HepG2 (cell line): Measurements from ENCODE around the gene ZFP64. TPM values are rescaled to one million over a fixed set of nuclear protein-coding genes. Genes with fewer than 3 reads are reported as not detected.

Source experiments
- ATAC-seq: fragments of 200-7000 bp; cut with Tn5 transposase; 3 replicates; pipeline ENCODE4 v1.9.1; 2020; ENCODE audit warnings: mild to moderate bottlenecking, moderate library complexity
- BruUV-seq: library from RNA; stranded (reverse); fragments of 400-500 nt; replicated peaks from 2 replicates; lab custom pipeline; 2021; lab: Mats Ljungman, UMichigan
- CTCF ChIA-PET: fragments of 300-600 bp; formaldehyde crosslinking; extraction: SDS; loops from one replicate; lab custom pipeline; 2021; ENCODE audit warnings: low total read pairs, inconsistent platforms, low intra/inter-chr PET ratio; lab: Yijun Ruan, JAX
- POLR2A ChIA-PET: fragments of 350-600 bp; sonication (Branson Sonifier 250); formaldehyde crosslinking; loops from one replicate; lab custom pipeline; 2020; ENCODE audit warnings: antibody characterized with exemption, inconsistent platforms; lab: Yijun Ruan, JAX
- DNase-seq: peaks from one replicate; pipeline ENCODE4 v3.0.0-alpha.2; 2015; ENCODE audit warnings: low spot score
- FAIRE-seq: peaks from 3 replicates; lab custom pipeline; 2011; peaks lifted over from hg19 to GRCh38; lab: Jason Lieb, UNC
- H2AFZ ChIP-seq: one replicate; pipeline ENCODE4 v1.6.1; 2011; ENCODE audit warnings: low read length, inconsistent platforms
- H3K27ac ChIP-seq: fragments of 300-600 bp; 3 replicates; pipeline ENCODE4 v1.8.0; 2011; ENCODE audit warnings: mixed run types, mild to moderate bottlenecking, mixed read lengths, low read length, inconsistent platforms; ENCODE audit not compliant: insufficient read depth; ENCODE audit errors: extremely low read length
- H3K27me3 ChIP-seq, 2 experiments: fragments of 200-600 bp in 1 of 2; 2 replicates in 1 of 2; 3 replicates in 1 of 2; pipeline versions ENCODE4 v1.6.0 to v1.8.0; 2011; ENCODE audit warnings: low read length in 2 of 2, mild to moderate bottlenecking in 2 of 2, moderate library complexity in 2 of 2, inconsistent platforms in 1 of 2; ENCODE audit not compliant: insufficient read depth in 2 of 2, control insufficient read depth in 1 of 2
- H3K36me3 ChIP-seq, 2 experiments: fragments of 200-600 bp in 1 of 2; replicated peaks in 1 of 2; 2 replicates in 1 of 2; 3 replicates in 1 of 2; pipeline versions ENCODE4 v1.5.1 to v1.8.0; 2011; ENCODE audit warnings: low read length in 2 of 2, inconsistent platforms in 1 of 2; ENCODE audit not compliant: insufficient read depth in 2 of 2, control insufficient read depth in 1 of 2
- H3K4me1 ChIP-seq: 2 replicates; pipeline ENCODE4 v1.5.1; 2012; ENCODE audit warnings: low read length, inconsistent platforms; ENCODE audit not compliant: insufficient read depth
- H3K4me2 ChIP-seq: 2 replicates; pipeline ENCODE4 v1.6.0; 2011; ENCODE audit warnings: low read depth, low read length, inconsistent platforms
- H3K4me3 ChIP-seq, 3 experiments: fragments of 200-600 bp in 1 of 3; sonication (generic), shearing (Covaris generic) in 1 of 3; replicated peaks in 1 of 3; 2 replicates each; pipeline ENCODE4 v1.5.1; 2011 to 2016; ENCODE audit warnings: low read length in 3 of 3, inconsistent platforms in 2 of 3, low read depth in 2 of 3, mild to moderate bottlenecking in 2 of 3, control low read depth in 1 of 3, mixed read lengths in 1 of 3; ENCODE audit not compliant: insufficient read depth in 1 of 3
- H3K79me2 ChIP-seq: one replicate; pipeline ENCODE4 v1.6.1; 2011; ENCODE audit warnings: low read length, inconsistent platforms; ENCODE audit not compliant: insufficient read depth
- H3K9ac ChIP-seq: 2 replicates; pipeline ENCODE4 v1.6.0; 2011; ENCODE audit warnings: mild to moderate bottlenecking, low read depth, low read length, inconsistent platforms; ENCODE audit not compliant: insufficient read depth
- H3K9me3 ChIP-seq: 2 replicates; pipeline ENCODE4 v1.5.1; 2012; ENCODE audit warnings: mild to moderate bottlenecking, low read length
- H4K20me1 ChIP-seq: 2 replicates; pipeline ENCODE4 v1.6.0; 2011; ENCODE audit warnings: inconsistent platforms, mild to moderate bottlenecking, low read length, moderate library complexity; ENCODE audit not compliant: insufficient read depth
- ARNT ChIP-seq: fragments of 450-650 bp; IDR thresholded peaks from 2 replicates; pipeline ENCODE4 v1.6.1; 2017
- ELF4 ChIP-seq: sonication (generic); formaldehyde crosslinking; IDR thresholded peaks from 2 replicates; pipeline ENCODE4 v1.5.0; 2020; ENCODE audit warnings: missing genetic modification reagents, mild to moderate bottlenecking, moderate library complexity, borderline replicate concordance
- HNF4G ChIP-seq, 2 experiments: sonication (generic) in 1 of 2; formaldehyde crosslinking in 1 of 2; IDR thresholded peaks; 2 replicates each; pipeline versions ENCODE4 v1.4.0 to v1.6.1; 2011 to 2020; ENCODE audit warnings: borderline replicate concordance in 2 of 2, low read depth in 2 of 2, mild to moderate bottlenecking in 2 of 2, low read length in 1 of 2, missing genetic modification reagents in 1 of 2, moderate library complexity in 1 of 2
- KLF13 ChIP-seq: sonication (generic); formaldehyde crosslinking; IDR thresholded peaks from 2 replicates; pipeline ENCODE4 v1.4.0; 2020; ENCODE audit warnings: mild to moderate bottlenecking, missing genetic modification reagents
- SALL1 ChIP-seq: sonication (generic); formaldehyde crosslinking; IDR thresholded peaks from 2 replicates; pipeline ENCODE4 v1.8.0; 2022; ENCODE audit warnings: mild to moderate bottlenecking, missing genetic modification reagents
- SKI ChIP-seq: fragments of 450-650 bp; IDR thresholded peaks from one replicate; pipeline ENCODE4 v1.6.1; 2018; ENCODE audit warnings: mild to moderate bottlenecking; ENCODE audit not compliant: partially characterized antibody
- ZBTB42 ChIP-seq: sonication (generic); formaldehyde crosslinking; IDR thresholded peaks from 2 replicates; pipeline ENCODE4 v1.5.0; 2020; ENCODE audit warnings: mild to moderate bottlenecking, missing genetic modification reagents
- ZNF337 ChIP-seq: sonication (generic); formaldehyde crosslinking; IDR thresholded peaks from 2 replicates; pipeline ENCODE4 v1.5.1; 2020; ENCODE audit warnings: missing genetic modification reagents, low read depth, mild to moderate bottlenecking, borderline replicate concordance
- WGBS: methylation state at CpG from one replicate; pipeline ENCODE4 v1.1.6; 2017; ENCODE audit warnings: low lambda C conversion rate; 5-methylcytosine and 5-hydroxymethylcytosine counted together
- in situ Hi-C: cut with HindIII; loops from 2 replicates; pipeline ENCODE4 v1.10.0; 2017; ENCODE audit warnings: low pct_unique_long_range_greater_than_20kb; ENCODE audit not compliant: extremely low pct_ligation_motif_present
- intact Hi-C: fragments of 100-400 bp; cut with micrococcal nuclease; formaldehyde crosslinking; loops from one replicate; pipeline ENCODE4 v1.10.0; 2022; ENCODE audit not compliant: unreplicated experiment
- polyA plus RNA-seq, 8 experiments: library from polyadenylated mRNA; depleted of rRNA in 3 of 8; stranded (reverse) in 7 of 8; unstranded in 1 of 8; fragments of >200 nt; fragmentation: Illumina TruSeq in 4 of 8; extraction: Trizol in 4 of 8; gene quantifications; 2 replicates each; pipeline versions ENCODE4 v1.2.1 to v1.2.3, GENCODE V29; 2011 to 2016; ENCODE audit warnings: low read depth in 4 of 8, missing spikeins in 1 of 8, mixed read lengths in 1 of 8; ENCODE audit not compliant: insufficient read depth in 1 of 8
- total RNA-seq, 5 experiments: library from RNA; depleted of rRNA; stranded (reverse); fragments of >200 nt; fragmentation: Illumina TruSeq; extraction: Trizol; gene quantifications; 2 replicates each; pipeline ENCODE4 v1.2.3, GENCODE V29; 2016; ENCODE audit warnings: low read depth in 1 of 5
- TF ChIP-seq, protein P1 (sequence below): IDR thresholded peaks from 2 replicates; pipeline ENCODE4 v1.6.1; 2016; ENCODE audit warnings: low read depth, missing genetic modification reagents, missing compliant biosample characterization
- TF ChIP-seq, protein P2 (sequence below): sonication (generic); formaldehyde crosslinking; IDR thresholded peaks from 2 replicates; pipeline ENCODE4 v1.9.0; 2021; ENCODE audit warnings: missing genetic modification reagents, borderline replicate concordance
- TF ChIP-seq, protein P3 (sequence below): sonication (generic); formaldehyde crosslinking; IDR thresholded peaks from 2 replicates; pipeline ENCODE4 v1.5.1; 2020; ENCODE audit warnings: mild to moderate bottlenecking, missing genetic modification reagents, borderline replicate concordance
- TF ChIP-seq, protein P4 (sequence below): sonication (generic); formaldehyde crosslinking; IDR thresholded peaks from 2 replicates; pipeline ENCODE4 v1.4.0; 2020; ENCODE audit warnings: low read depth, mild to moderate bottlenecking, missing genetic modification reagents

Gene ZFP64
- total and polyA plus RNA-seq, 2 of the 13 experiments (the other 11 are each of a cell fraction or from before 2014, with no cell fraction given) = 12.0 to 24.3 TPM

DNA sequence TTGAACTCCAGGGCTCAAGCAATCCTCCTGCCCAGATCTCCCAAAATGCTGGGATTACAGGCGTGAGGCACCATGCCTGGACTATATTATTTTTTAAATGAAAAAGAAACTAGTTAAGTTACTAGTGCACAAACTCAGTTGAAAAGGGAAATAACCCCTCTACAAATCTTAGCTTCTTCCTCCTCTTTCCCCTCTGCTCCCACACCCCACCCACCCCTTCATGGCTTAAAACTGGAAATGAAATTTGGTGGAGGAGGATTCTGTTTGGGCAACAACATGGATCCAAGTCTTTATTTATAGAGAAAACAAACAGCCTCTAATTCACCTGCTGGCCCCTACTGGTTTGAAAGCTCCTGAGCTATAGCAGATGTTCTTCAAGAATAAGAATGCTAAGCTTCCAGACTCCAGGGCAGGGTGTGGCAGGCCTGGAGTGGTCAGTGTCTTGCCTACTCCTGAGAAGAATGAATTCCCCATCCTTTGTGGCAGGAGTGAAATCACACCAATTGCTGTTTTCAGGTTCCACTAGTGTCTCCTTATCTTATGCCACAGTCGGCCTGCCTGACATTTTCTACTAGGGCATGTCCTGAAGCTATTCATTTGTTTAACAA, 73.5 kb downstream of the ZFP64 start:
- no peak overlapping the region for H2AFZ ChIP-seq
- ATAC-seq (no peak), DNase-seq (no peak), FAIRE-seq (no peak)
- 0 out of 2 replicates have a peak, but pooled peaks cover 4% of the 10 kb centered on the region for H3K4me1 ChIP-seq
- H3K4me3 ChIP-seq = no peak overlapping the region
- H3K27ac ChIP-seq = no peak overlapping the region
- intact Hi-C loops (no loop called here), in situ Hi-C loops (no loop called here)
- H3K9ac ChIP-seq = no peak overlapping the region
- H3K79me2 ChIP-seq = no peaks in the 10 kb centered on the region
- BruUV-seq = no TSS peak
- no peaks in the 10 kb centered on the region; a peak in 1 of 5 replicates for H3K36me3 ChIP-seq
- no peak overlapping the region for H3K4me2 ChIP-seq
- H4K20me1 ChIP-seq = no peaks in the 10 kb centered on the region
- no peaks in the 10 kb centered on the region for H3K9me3 ChIP-seq
- POLR2A ChIA-PET = no interaction called here
- CTCF ChIA-PET = no interaction called here
- H3K27me3 ChIP-seq = no peaks in the 10 kb centered on the region
- 95% methylated on average over 2 of the region's 2 CpGs for WGBS
- TF ChIP-seq, protein P1, sequence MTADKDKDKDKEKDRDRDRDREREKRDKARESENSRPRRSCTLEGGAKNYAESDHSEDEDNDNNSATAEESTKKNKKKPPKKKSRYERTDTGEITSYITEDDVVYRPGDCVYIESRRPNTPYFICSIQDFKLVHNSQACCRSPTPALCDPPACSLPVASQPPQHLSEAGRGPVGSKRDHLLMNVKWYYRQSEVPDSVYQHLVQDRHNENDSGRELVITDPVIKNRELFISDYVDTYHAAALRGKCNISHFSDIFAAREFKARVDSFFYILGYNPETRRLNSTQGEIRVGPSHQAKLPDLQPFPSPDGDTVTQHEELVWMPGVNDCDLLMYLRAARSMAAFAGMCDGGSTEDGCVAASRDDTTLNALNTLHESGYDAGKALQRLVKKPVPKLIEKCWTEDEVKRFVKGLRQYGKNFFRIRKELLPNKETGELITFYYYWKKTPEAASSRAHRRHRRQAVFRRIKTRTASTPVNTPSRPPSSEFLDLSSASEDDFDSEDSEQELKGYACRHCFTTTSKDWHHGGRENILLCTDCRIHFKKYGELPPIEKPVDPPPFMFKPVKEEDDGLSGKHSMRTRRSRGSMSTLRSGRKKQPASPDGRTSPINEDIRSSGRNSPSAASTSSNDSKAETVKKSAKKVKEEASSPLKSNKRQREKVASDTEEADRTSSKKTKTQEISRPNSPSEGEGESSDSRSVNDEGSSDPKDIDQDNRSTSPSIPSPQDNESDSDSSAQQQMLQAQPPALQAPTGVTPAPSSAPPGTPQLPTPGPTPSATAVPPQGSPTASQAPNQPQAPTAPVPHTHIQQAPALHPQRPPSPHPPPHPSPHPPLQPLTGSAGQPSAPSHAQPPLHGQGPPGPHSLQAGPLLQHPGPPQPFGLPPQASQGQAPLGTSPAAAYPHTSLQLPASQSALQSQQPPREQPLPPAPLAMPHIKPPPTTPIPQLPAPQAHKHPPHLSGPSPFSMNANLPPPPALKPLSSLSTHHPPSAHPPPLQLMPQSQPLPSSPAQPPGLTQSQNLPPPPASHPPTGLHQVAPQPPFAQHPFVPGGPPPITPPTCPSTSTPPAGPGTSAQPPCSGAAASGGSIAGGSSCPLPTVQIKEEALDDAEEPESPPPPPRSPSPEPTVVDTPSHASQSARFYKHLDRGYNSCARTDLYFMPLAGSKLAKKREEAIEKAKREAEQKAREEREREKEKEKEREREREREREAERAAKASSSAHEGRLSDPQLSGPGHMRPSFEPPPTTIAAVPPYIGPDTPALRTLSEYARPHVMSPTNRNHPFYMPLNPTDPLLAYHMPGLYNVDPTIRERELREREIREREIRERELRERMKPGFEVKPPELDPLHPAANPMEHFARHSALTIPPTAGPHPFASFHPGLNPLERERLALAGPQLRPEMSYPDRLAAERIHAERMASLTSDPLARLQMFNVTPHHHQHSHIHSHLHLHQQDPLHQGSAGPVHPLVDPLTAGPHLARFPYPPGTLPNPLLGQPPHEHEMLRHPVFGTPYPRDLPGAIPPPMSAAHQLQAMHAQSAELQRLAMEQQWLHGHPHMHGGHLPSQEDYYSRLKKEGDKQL = no peak
- TF ChIP-seq KLF13 (no peak), ELF4 (CRISPR knock-in tag) (no peak), SALL1 (CRISPR knock-in tag) (no peak), HNF4G (IDR thresholded peaks at IDR 0.05; ENCODE audit: borderline replicate concordance, low read depth, low read length) (no peak), HNF4G (CRISPR knock-in tag; IDR thresholded peaks at IDR 0.05; ENCODE audit: borderline replicate concordance, low read depth) (no peak), ZBTB42 (no peak), ARNT (no peak), SKI (no peak), ZNF337 (CRISPR knock-in tag) (no peak)
- TF ChIP-seq, protein P2, sequence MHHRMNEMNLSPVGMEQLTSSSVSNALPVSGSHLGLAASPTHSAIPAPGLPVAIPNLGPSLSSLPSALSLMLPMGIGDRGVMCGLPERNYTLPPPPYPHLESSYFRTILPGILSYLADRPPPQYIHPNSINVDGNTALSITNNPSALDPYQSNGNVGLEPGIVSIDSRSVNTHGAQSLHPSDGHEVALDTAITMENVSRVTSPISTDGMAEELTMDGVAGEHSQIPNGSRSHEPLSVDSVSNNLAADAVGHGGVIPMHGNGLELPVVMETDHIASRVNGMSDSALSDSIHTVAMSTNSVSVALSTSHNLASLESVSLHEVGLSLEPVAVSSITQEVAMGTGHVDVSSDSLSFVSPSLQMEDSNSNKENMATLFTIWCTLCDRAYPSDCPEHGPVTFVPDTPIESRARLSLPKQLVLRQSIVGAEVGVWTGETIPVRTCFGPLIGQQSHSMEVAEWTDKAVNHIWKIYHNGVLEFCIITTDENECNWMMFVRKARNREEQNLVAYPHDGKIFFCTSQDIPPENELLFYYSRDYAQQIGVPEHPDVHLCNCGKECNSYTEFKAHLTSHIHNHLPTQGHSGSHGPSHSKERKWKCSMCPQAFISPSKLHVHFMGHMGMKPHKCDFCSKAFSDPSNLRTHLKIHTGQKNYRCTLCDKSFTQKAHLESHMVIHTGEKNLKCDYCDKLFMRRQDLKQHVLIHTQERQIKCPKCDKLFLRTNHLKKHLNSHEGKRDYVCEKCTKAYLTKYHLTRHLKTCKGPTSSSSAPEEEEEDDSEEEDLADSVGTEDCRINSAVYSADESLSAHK (CRISPR knock-in tag) = no peak
- TF ChIP-seq, protein P3, sequence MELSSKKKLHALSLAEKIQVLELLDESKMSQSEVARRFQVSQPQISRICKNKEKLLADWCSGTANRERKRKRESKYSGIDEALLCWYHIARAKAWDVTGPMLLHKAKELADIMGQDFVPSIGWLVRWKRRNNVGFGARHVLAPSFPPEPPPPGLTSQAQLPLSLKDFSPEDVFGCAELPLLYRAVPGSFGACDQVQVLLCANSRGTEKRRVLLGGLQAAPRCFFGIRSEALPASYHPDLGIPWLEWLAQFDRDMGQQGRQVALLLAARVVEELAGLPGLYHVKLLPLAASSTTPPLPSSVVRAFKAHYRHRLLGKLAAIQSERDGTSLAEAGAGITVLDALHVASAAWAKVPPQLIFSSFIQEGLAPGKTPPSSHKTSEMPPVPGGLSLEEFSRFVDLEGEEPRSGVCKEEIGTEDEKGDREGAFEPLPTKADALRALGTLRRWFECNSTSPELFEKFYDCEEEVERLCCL (CRISPR knock-in tag) = no peak
- TF ChIP-seq, protein P4, sequence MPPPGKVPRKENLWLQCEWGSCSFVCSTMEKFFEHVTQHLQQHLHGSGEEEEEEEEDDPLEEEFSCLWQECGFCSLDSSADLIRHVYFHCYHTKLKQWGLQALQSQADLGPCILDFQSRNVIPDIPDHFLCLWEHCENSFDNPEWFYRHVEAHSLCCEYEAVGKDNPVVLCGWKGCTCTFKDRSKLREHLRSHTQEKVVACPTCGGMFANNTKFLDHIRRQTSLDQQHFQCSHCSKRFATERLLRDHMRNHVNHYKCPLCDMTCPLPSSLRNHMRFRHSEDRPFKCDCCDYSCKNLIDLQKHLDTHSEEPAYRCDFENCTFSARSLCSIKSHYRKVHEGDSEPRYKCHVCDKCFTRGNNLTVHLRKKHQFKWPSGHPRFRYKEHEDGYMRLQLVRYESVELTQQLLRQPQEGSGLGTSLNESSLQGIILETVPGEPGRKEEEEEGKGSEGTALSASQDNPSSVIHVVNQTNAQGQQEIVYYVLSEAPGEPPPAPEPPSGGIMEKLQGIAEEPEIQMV (CRISPR knock-in tag) = no peak
